A549 (cell line): ENCODE measurements around the gene KDM4B. TPM values are rescaled to one million over a fixed set of nuclear protein-coding genes. Genes with fewer than 3 reads are reported as not detected.

Experiments
- ATAC-seq, 2 experiments: fragments of 200-7000 bp in 1 of 2; fragments of >200 bp in 1 of 2; cut with Nextera tagmentation in 1 of 2; cut with Tn5 transposase in 1 of 2; 3 replicates each; pipeline versions ENCODE4 v1.8.0 to v1.9.1; 2018 to 2020; ENCODE audit warnings: mild to moderate bottlenecking in 1 of 2, moderate library complexity in 1 of 2
- CTCF ChIA-PET: fragments of 300-600 bp; sonication (Branson Sonifier 250); formaldehyde crosslinking; extraction: SDS; loops from one replicate; lab custom pipeline; 2021; ENCODE audit warnings: antibody characterized with exemption, inconsistent platforms; lab: Yijun Ruan, JAX
- POLR2A ChIA-PET: fragments of 350-600 bp; formaldehyde crosslinking; extraction: SDS; loops from one replicate; lab custom pipeline; 2021; ENCODE audit warnings: antibody characterized with exemption, inconsistent platforms; lab: Yijun Ruan, JAX
- DNase-seq, 2 experiments: peaks; one replicate each; pipeline versions ENCODE4 v3.0.0 to v3.0.0-alpha.2; 2011 to 2016; ENCODE audit warnings: low read depth in 1 of 2, low spot score in 1 of 2
- FAIRE-seq: peaks from 2 replicates; lab custom pipeline; 2011; peaks lifted over from hg19 to GRCh38; lab: Jason Lieb, UNC
- H3K27ac ChIP-seq, 2 experiments: fragments of >200 bp; sonication (Bioruptor Twin); formaldehyde crosslinking; 3 replicates each; pipeline ENCODE4 v1.5.1; 2016 to 2017
- H3K4me1 ChIP-seq: fragments of >200 bp; sonication (Bioruptor Twin); formaldehyde crosslinking; 3 replicates; pipeline ENCODE4 v1.6.1; 2016
- H3K4me2 ChIP-seq: fragments of >200 bp; sonication (Bioruptor Twin); formaldehyde crosslinking; 3 replicates; pipeline ENCODE4 v1.6.1; 2016
- H3K4me3 ChIP-seq: fragments of >200 bp; sonication (Bioruptor Twin); formaldehyde crosslinking; 3 replicates; pipeline ENCODE4 v1.5.1; 2016
- H3K9me3 ChIP-seq: fragments of >200 bp; sonication (Bioruptor Twin); formaldehyde crosslinking; 3 replicates; pipeline ENCODE4 v1.6.1; 2016
- BHLHE40 ChIP-seq: IDR thresholded peaks from 2 replicates; pipeline ENCODE4 v1.6.1; 2012; ENCODE audit warnings: low read depth, low read length, inconsistent platforms
- CBX2 ChIP-seq: fragments of 200-600 bp; sonication (generic); IDR thresholded peaks from 2 replicates; pipeline ENCODE4 v1.6.1; 2016; ENCODE audit warnings: low read depth, mild to moderate bottlenecking, borderline replicate concordance
- CBX8 ChIP-seq: fragments of 200-600 bp; sonication (generic); IDR thresholded peaks from 2 replicates; pipeline ENCODE4 v1.6.1; 2016
- CHD2 ChIP-seq: fragments of 150-350 bp; IDR thresholded peaks from 2 replicates; pipeline ENCODE4 v1.6.1; 2014; ENCODE audit warnings: low read length; ENCODE audit not compliant: partially characterized antibody
- FOSL2 ChIP-seq, 2 experiments: fragments of 450-650 bp in 1 of 2; fragments of >200 bp in 1 of 2; sonication (Bioruptor Twin) in 1 of 2; formaldehyde crosslinking; IDR thresholded peaks; 2 replicates each; pipeline versions ENCODE4 v1.5.0 to v1.6.1; 2016 to 2020; ENCODE audit warnings: mild to moderate bottlenecking in 1 of 2, moderate library complexity in 1 of 2
- FOXS1 ChIP-seq: fragments of 250-450 bp; sonication (Bioruptor Pico); IDR thresholded peaks from 2 replicates; pipeline ENCODE4 v1.5.0; 2020; ENCODE audit warnings: mild to moderate bottlenecking, moderate library complexity
- GATA3 ChIP-seq: IDR thresholded peaks from 2 replicates; pipeline ENCODE4 v1.6.1; 2012; ENCODE audit warnings: borderline replicate concordance
- HOXB5 ChIP-seq: fragments of 250-450 bp; sonication (Bioruptor Pico); IDR thresholded peaks from 2 replicates; pipeline ENCODE4 v1.5.0; 2020; ENCODE audit warnings: mild to moderate bottlenecking, moderate library complexity
- JUN ChIP-seq, 2 experiments: fragments of >200 bp; sonication (Bioruptor Twin); formaldehyde crosslinking; IDR thresholded peaks; 2 replicates in 1 of 2; 3 replicates in 1 of 2; pipeline ENCODE4 v1.6.1; 2016 to 2017
- JUNB ChIP-seq: fragments of >200 bp; sonication (Bioruptor Twin); formaldehyde crosslinking; IDR thresholded peaks from 2 replicates; pipeline ENCODE4 v1.6.1; 2016
- KDM5A ChIP-seq: fragments of 200-600 bp; sonication (generic); IDR thresholded peaks from 2 replicates; pipeline ENCODE4 v1.6.1; 2016; ENCODE audit warnings: antibody characterized with exemption, mild to moderate bottlenecking
- MAFK ChIP-seq: fragments of 450-650 bp; IDR thresholded peaks from 2 replicates; pipeline ENCODE4 v1.6.1; 2014; ENCODE audit not compliant: partially characterized antibody
- NFE2L2 ChIP-seq: fragments of 150-350 bp; conservative IDR thresholded peaks from 2 replicates; pipeline ENCODE4 v1.6.1; 2014; ENCODE audit warnings: low read length
- NPAS2 ChIP-seq: fragments of 250-450 bp; sonication (Bioruptor Pico); IDR thresholded peaks from 2 replicates; pipeline ENCODE4 v1.8.0; 2022; ENCODE audit warnings: mild to moderate bottlenecking, moderate library complexity, borderline replicate concordance
- POLR2AphosphoS2 ChIP-seq: conservative IDR thresholded peaks from 2 replicates; pipeline ENCODE4 v1.6.1; 2012; ENCODE audit warnings: low read length, improper control_type of control experiment, inconsistent platforms
- RAD21 ChIP-seq, 2 experiments: fragments of >200 bp in 1 of 2; sonication (Bioruptor Twin) in 1 of 2; formaldehyde crosslinking in 1 of 2; IDR thresholded peaks in 1 of 2; conservative IDR thresholded peaks in 1 of 2; 2 replicates in 1 of 2; 3 replicates in 1 of 2; pipeline ENCODE4 v1.6.1; 2012 to 2018; ENCODE audit warnings: inconsistent platforms in 1 of 2
- RARB ChIP-seq: fragments of 250-450 bp; sonication (Bioruptor Pico); IDR thresholded peaks from 2 replicates; pipeline ENCODE4 v1.8.0; 2021; ENCODE audit warnings: mild to moderate bottlenecking, moderate library complexity
- RCOR1 ChIP-seq: fragments of 150-350 bp; IDR thresholded peaks from 2 replicates; pipeline ENCODE4 v1.6.1; 2014; ENCODE audit warnings: antibody characterized with exemption, low read length, low read depth
- RFX5 ChIP-seq: fragments of 450-650 bp; IDR thresholded peaks from 2 replicates; pipeline ENCODE4 v1.7.1; 2014; ENCODE audit warnings: antibody characterized with exemption, mild to moderate bottlenecking, moderate library complexity
- TFCP2L1 ChIP-seq: fragments of 250-450 bp; sonication (Bioruptor Pico); IDR thresholded peaks from 2 replicates; pipeline ENCODE4 v1.5.0; 2021; ENCODE audit warnings: mild to moderate bottlenecking
- ZFP36 ChIP-seq: fragments of 450-650 bp; IDR thresholded peaks from 2 replicates; pipeline ENCODE4 v1.6.1; 2014; ENCODE audit warnings: borderline replicate concordance; ENCODE audit not compliant: partially characterized antibody
- ZNF302 ChIP-seq: fragments of 250-450 bp; sonication (Bioruptor Pico); IDR thresholded peaks from 2 replicates; pipeline ENCODE4 v1.9.0; 2021; ENCODE audit warnings: inconsistent platforms, mild to moderate bottlenecking, moderate library complexity
- WGBS: methylation state at CpG from one replicate; pipeline ENCODE4 v1.1.6; 2017; ENCODE audit errors: missing lambda C conversion rate; 5-methylcytosine and 5-hydroxymethylcytosine counted together
- polyA plus RNA-seq, 4 experiments: library from polyadenylated mRNA; depleted of rRNA in 3 of 4; stranded (reverse); fragments of >200 nt; fragmentation: RNase III in 1 of 4; extraction: RNeasy Plus Mini Kit Qiagen cat#74134 plus additional on column Dnase treatment in 1 of 4; gene quantifications; 2 replicates in 3 of 4; 3 replicates in 1 of 4; pipeline ENCODE4 v1.2.3, GENCODE V29; 2011 to 2017
- TF ChIP-seq, protein P1 (sequence below): fragments of >200 bp; sonication (Bioruptor Twin); formaldehyde crosslinking; IDR thresholded peaks from 3 replicates; pipeline ENCODE4 v1.5.1; 2016
- TF ChIP-seq, protein P2 (sequence below): fragments of >200 bp; sonication (Bioruptor Twin); formaldehyde crosslinking; IDR thresholded peaks from 3 replicates; pipeline ENCODE4 v1.6.1; 2016
- TF ChIP-seq, protein P3 (sequence below): IDR thresholded peaks from 2 replicates; pipeline ENCODE4 v1.6.1; 2012; ENCODE audit warnings: low read depth, borderline replicate concordance

KDM4B gene
- polyA plus RNA-seq, 2 of the 4 experiments (the other 2 are of a cell fraction): 3.0 to 4.6 TPM

DNA sequence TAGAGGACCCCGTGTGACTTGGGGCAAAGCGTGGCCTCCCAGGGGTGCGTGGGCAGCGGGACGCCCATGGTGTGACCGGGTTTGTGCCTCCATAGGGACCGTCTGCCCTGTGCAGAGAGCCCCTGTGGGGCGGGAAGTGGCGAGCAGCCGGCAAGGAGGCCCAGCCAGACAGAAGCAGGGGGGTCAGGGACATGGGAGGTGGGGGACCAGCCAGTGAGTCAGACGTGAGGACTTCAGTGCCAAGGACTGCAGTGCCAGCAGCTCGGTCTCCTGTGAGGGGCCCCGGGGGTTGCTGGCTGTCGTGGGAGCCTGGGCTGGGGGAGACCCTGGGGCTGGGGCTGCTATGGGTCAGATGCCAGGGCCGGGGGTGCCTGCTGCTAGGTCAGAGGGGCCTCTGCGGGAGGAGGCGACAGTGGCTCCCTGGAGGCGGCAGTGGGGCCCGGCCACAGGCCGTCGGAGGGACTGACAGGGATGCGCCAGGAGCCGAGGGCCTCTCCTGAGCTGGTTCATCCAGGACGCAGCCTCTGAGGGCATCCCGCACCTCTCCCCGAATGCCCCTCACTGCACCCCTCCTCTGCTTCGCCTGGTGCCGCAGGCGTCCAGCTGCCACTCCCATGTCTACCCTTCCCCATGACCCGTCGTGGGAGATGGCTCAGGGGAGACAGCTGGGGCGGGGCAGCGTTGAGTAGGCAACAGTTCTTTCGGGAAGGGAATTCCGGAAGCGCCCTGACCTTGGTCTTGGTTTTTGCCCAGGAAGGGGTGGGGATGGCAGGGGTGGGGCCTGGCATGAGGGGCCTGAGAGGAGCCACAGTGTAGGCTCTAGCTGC, 80.0 kb downstream of the KDM4B start:
- peak overlapping the region; percentile 94 to 98 for H3K27ac ChIP-seq
- ATAC-seq: peak; percentile 57 to 59
- 37% methylated on average over 15 of the region's 36 CpGs for WGBS

DNA sequence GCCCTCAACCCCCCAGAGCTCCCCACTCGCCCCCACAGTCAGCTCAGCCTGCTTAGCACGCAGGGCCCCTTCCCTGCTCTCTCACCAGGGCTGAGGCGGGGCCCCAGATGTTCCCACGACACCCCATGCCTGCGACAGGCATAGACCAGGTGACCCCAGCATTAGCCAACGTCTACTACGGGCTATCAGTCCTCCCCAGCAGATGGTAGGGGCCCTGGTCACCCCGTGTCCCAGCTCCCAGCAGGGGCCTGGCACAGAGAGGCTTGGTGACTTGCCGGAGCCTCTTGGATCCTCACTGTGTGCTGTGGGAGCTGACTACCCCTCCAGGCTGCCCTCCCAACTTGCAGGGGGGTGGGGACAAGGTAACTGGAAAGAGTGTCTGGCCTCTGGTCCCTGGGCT, 80.6 kb downstream of the KDM4B start:
- POLR2A ChIA-PET: no interaction called here
- FAIRE-seq (no peak), ATAC-seq (no peak; a peak in 1 of 6 replicates), DNase-seq (no peak)
- WGBS: no CpG with 5 or more reads among the region's 9 CpGs
- peak overlapping the region; percentile 94 to 98 for H3K27ac ChIP-seq
- H3K4me3 ChIP-seq: no peak overlapping the region
- TF ChIP-seq NFE2L2: no peak
- TF ChIP-seq ZNF302 (CRISPR knock-in tag): no peak
- TF ChIP-seq BHLHE40: no peak
- TF ChIP-seq ZFP36: no peak
- peak overlapping the region; percentile 92 for H3K4me2 ChIP-seq
- CTCF ChIA-PET: interaction anchor here (0.7 to 4.0 kb wide), 12 partner anchors 10 to 755 kb away, joined by 3 to 22 read pairs (median 4); partner anchors contain the start of genes FEM1A, NRTN and PTPRS
- no peaks in the 10 kb centered on the region for H3K9me3 ChIP-seq
- peaks cover 50% of the 10 kb centered on the region for H3K4me1 ChIP-seq

More for the DNA sequence above, 80.0 kb downstream of the KDM4B start:
- TF ChIP-seq FOSL2 (IDR thresholded peaks at IDR 0.05) (no peak), FOSL2 (CRISPR knock-in tag; IDR thresholded peaks at IDR 0.05) (peak; percentile 33; the same call in 1 of the 2 replicates), NPAS2 (CRISPR knock-in tag) (no peak), JUN (IDR thresholded peaks at IDR 0.05) (peak in 1 of 2 experiments; percentile 28; a peak in 1 of 5 replicates), GATA3 (no peak), JUNB (no peak), CBX8 (no peak)
- TF ChIP-seq, protein P1, sequence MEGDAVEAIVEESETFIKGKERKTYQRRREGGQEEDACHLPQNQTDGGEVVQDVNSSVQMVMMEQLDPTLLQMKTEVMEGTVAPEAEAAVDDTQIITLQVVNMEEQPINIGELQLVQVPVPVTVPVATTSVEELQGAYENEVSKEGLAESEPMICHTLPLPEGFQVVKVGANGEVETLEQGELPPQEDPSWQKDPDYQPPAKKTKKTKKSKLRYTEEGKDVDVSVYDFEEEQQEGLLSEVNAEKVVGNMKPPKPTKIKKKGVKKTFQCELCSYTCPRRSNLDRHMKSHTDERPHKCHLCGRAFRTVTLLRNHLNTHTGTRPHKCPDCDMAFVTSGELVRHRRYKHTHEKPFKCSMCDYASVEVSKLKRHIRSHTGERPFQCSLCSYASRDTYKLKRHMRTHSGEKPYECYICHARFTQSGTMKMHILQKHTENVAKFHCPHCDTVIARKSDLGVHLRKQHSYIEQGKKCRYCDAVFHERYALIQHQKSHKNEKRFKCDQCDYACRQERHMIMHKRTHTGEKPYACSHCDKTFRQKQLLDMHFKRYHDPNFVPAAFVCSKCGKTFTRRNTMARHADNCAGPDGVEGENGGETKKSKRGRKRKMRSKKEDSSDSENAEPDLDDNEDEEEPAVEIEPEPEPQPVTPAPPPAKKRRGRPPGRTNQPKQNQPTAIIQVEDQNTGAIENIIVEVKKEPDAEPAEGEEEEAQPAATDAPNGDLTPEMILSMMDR: no peak
- no peaks in the 10 kb centered on the region for H3K9me3 ChIP-seq
- ChIA-PET CTCF (interaction anchor here (0.6 to 4.0 kb wide), 53 partner anchors 10 to 674 kb away, joined by 3 to 22 read pairs (median 3); partner anchors contain the start of genes FEM1A and PTPRS), POLR2A (interaction anchor here (0.7 kb wide), 1 partner anchor 284 kb away, joined by 3 read pairs; no protein-coding TSS in a partner anchor)
- FAIRE-seq (no peak), DNase-seq (peak; percentile 65 to 72)
- peaks cover 50% of the 10 kb centered on the region for H3K4me1 ChIP-seq
- H3K4me3 ChIP-seq: 0 out of 3 replicates have a peak overlapping the region, but pooled peaks have one; percentile 21
- H3K4me2 ChIP-seq: peak overlapping the region; percentile 92

DNA sequence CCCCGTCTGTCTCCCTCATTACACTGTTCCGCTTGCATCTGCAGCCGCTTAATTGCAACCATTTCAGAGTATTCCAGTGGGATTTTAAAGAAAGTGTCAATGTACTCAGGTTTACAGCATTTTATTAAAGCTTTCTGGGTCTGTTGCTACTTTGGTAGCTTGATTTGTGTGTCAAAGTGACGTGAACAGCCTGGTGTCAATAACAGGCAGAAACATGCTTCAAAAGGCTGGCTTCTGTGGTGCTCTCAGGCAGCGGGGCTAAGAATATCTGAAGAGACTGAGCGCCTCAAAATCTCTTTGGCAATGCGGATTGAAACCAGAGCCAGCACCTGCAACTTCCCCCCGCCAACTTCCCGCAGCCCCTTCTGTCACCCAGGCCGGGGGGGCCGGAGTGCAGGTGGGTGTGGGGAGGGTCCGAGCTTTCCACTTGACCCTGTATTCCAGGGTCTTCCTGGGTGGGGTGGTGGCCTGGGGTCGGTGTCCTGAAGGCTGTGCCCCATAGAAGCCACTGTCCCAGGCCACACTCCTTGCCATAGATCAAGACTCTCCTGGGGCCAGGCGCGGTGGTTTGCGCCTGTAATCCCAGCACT, 81.2 kb downstream of the KDM4B start:
- POLR2A ChIA-PET: no interaction called here
- no peaks in the 10 kb centered on the region for H3K9me3 ChIP-seq
- peak overlapping the region; percentile 94 to 98 for H3K27ac ChIP-seq
- H3K4me1 ChIP-seq: peaks cover 50% of the 10 kb centered on the region
- CTCF ChIA-PET: interaction anchor here (0.7 to 4.0 kb wide), 7 partner anchors 9 to 754 kb away, joined by 3 to 22 read pairs (median 3); partner anchors contain the start of genes FEM1A, NRTN and PTPRS
- H3K4me2 ChIP-seq: peak overlapping the region; percentile 92
- ATAC-seq (no peak), FAIRE-seq (no peak), DNase-seq (no peak)
- 93% methylated on average over 11 of the region's 16 CpGs for WGBS
- H3K4me3 ChIP-seq: no peak overlapping the region
- TF ChIP-seq, protein P1: no peak
- TF ChIP-seq TFCP2L1 (CRISPR knock-in tag): no peak
- no peak for TF ChIP-seq RCOR1
- no peak for TF ChIP-seq RARB (CRISPR knock-in tag)
- no peak for TF ChIP-seq CBX2
- TF ChIP-seq RFX5: no peak
- no peak for TF ChIP-seq MAFK
- TF ChIP-seq, protein P2, sequence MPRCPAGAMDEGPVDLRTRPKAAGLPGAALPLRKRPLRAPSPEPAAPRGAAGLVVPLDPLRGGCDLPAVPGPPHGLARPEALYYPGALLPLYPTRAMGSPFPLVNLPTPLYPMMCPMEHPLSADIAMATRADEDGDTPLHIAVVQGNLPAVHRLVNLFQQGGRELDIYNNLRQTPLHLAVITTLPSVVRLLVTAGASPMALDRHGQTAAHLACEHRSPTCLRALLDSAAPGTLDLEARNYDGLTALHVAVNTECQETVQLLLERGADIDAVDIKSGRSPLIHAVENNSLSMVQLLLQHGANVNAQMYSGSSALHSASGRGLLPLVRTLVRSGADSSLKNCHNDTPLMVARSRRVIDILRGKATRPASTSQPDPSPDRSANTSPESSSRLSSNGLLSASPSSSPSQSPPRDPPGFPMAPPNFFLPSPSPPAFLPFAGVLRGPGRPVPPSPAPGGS: no peak
- no peak for TF ChIP-seq FOXS1 (CRISPR knock-in tag)
- no peak for TF ChIP-seq KDM5A
- TF ChIP-seq, protein P3, sequence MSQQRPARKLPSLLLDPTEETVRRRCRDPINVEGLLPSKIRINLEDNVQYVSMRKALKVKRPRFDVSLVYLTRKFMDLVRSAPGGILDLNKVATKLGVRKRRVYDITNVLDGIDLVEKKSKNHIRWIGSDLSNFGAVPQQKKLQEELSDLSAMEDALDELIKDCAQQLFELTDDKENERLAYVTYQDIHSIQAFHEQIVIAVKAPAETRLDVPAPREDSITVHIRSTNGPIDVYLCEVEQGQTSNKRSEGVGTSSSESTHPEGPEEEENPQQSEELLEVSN: no peak
- no peak for TF ChIP-seq POLR2AphosphoS2
- no peak for TF ChIP-seq ZFP36
- TF ChIP-seq CBX8: no peak
- TF ChIP-seq GATA3: no peak
- no peak for TF ChIP-seq HOXB5 (CRISPR knock-in tag)
- no peak for TF ChIP-seq RAD21 (conservative IDR thresholded peaks at IDR 0.05 in 1 of 2, IDR thresholded peaks at IDR 0.05 in 1 of 2)
- TF ChIP-seq CHD2: no peak
